IPS DF 6.9 (cell line): Measurements from ENCODE around the gene GNG4.

Source experiments
- DNase-seq: peaks from one replicate; pipeline ENCODE4 v3.0.0-alpha.2; 2013; ENCODE audit warnings: low read depth, low spot score
- H3K27ac ChIP-seq: one replicate; pipeline ENCODE4 v1.5.1; 2013; ENCODE audit warnings: low read length, control low read depth
- H3K27me3 ChIP-seq: 2 replicates; pipeline ENCODE4 v1.6.1; 2013; ENCODE audit warnings: mild to moderate bottlenecking, low read length; ENCODE audit not compliant: control insufficient read depth, insufficient read depth
- H3K36me3 ChIP-seq: 2 replicates; pipeline ENCODE4 v1.6.1; 2013; ENCODE audit warnings: low read length; ENCODE audit not compliant: control insufficient read depth, insufficient read depth
- H3K4me1 ChIP-seq: 2 replicates; pipeline ENCODE4 v1.6.1; 2013; ENCODE audit warnings: low read length; ENCODE audit not compliant: control insufficient read depth, insufficient read depth
- H3K4me3 ChIP-seq: 2 replicates; pipeline ENCODE4 v1.5.1; 2013; ENCODE audit warnings: mild to moderate bottlenecking, low read length
- H3K9me3 ChIP-seq: 2 replicates; pipeline ENCODE4 v1.6.1; 2013; ENCODE audit warnings: low read length, inconsistent platforms; ENCODE audit not compliant: control insufficient read depth, insufficient read depth
- WGBS: extraction: QIAGEN DNeasy Blood & Tissue Kit; methylation state at CpG from one replicate; pipeline ENCODE4 v1.1.7; 2013; ENCODE audit warnings: mixed read lengths, missing lambda C conversion rate; ENCODE audit not compliant: insufficient read length, insufficient coverage; 5-methylcytosine and 5-hydroxymethylcytosine counted together

GNG4 gene

DNA sequence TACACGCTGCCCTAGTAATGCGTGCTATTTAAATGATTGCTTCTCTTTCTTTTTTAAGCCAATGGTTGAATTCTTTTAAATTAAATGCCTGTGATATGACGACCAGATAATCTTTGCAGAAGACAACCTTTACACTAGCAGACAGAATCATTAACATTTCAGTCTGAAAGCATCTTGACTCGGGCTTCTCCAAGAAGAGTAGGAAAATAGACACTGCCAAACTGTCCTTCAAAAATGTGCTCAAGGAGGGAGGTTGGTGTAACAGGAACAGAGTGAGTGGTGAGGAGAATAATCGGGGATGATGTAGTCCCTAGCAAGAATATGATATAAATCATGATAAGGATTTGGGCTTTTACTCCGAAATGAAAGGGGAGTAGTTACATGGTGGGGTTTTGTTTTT, 138.8 kb downstream of the GNG4 start:
- WGBS = no CpG with 5 or more reads among the region's 6 CpGs
- H3K4me3 ChIP-seq = no peak overlapping the region
- no peaks in the 10 kb centered on the region; the same call in 1 of the 2 replicates for H3K9me3 ChIP-seq
- H3K36me3 ChIP-seq = no peaks in the 10 kb centered on the region
- no peak overlapping the region for H3K27ac ChIP-seq
- no peaks in the 10 kb centered on the region for H3K4me1 ChIP-seq
- no peak for DNase-seq
- H3K27me3 ChIP-seq = no peaks in the 10 kb centered on the region

DNA sequence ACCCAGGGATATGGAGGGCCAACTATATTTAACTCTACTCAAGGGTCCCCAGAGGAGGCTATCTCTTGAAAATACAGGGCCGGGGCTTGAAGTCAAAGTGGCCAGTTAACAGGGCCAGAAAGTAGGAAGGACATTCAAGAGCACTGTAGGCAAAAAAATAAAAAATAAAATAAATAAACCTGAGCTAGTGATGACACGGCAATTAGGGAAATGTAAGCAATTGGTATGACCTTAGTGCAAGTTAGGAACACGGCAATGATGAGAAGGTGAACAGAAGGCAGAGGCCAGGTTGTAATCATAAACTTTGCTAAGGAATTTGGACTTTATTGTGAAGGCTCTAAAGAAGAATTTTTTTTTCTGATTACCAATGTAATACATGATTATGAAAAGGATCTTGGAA, 142.0 kb downstream of the GNG4 start:
- no peak overlapping the region for H3K4me3 ChIP-seq
- no peaks in the 10 kb centered on the region for H3K36me3 ChIP-seq
- WGBS = no CpG with 5 or more reads among the region's 3 CpGs
- H3K9me3 ChIP-seq = no peaks in the 10 kb centered on the region
- H3K27ac ChIP-seq = no peak overlapping the region
- no peaks in the 10 kb centered on the region for H3K27me3 ChIP-seq
- H3K4me1 ChIP-seq = no peaks in the 10 kb centered on the region
- no peak for DNase-seq

GRCh38 chr1:235504494-235505222, 144.9 kb downstream of the GNG4 start:
- DNase-seq = peak; percentile 97
- Histone ChIP-seq H3K36me3 (no peaks in the 10 kb centered on the region), H3K27me3 (no peaks in the 10 kb centered on the region), H3K27ac (no peak overlapping the region), H3K9me3 (no peaks in the 10 kb centered on the region), H3K4me1 (no peaks in the 10 kb centered on the region), H3K4me3 (peak overlapping the region; percentile 65)
- no CpG with 5 or more reads among the region's 61 CpGs for WGBS

DNA sequence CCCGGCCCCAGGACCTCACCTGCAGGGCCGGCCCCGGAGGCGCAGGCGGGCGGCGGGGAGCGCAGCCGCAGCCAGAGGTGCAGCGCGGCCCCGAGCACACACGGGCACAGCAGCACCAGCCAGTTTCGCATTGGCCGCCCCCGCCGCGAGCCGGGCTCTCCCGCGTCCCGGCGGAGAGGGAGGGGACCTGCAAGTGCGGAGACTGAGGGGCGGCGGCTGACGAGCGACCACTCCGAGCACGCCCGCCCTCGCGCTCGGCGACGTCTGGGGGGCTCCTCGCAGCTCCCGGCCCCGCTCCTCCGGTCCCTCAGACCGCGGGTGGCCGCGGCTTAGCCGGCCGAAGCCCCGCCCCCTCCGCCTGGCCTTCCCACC, 145.5 kb downstream of the GNG4 start, which contains the start of gene B3GALNT2:
Gene B3GALNT2 (minus strand): TSS at position 331 of the 372 bp plus-strand sequence. CDS start 200 bp downstream, at position 131.
- Histone ChIP-seq H3K9me3 (no peaks in the 10 kb centered on the region), H3K4me3 (peak within 1 kb of the TSS; percentile 65), H3K27ac (no peak within 1 kb of the TSS), H3K27me3 (no peaks in the 10 kb centered on the region), H3K4me1 (no peaks in the 10 kb centered on the region), H3K36me3 (no peaks in the 10 kb centered on the region)
- DNase-seq = no peak
- WGBS = no CpG with 5 or more reads among the region's 48 CpGs

DNA sequence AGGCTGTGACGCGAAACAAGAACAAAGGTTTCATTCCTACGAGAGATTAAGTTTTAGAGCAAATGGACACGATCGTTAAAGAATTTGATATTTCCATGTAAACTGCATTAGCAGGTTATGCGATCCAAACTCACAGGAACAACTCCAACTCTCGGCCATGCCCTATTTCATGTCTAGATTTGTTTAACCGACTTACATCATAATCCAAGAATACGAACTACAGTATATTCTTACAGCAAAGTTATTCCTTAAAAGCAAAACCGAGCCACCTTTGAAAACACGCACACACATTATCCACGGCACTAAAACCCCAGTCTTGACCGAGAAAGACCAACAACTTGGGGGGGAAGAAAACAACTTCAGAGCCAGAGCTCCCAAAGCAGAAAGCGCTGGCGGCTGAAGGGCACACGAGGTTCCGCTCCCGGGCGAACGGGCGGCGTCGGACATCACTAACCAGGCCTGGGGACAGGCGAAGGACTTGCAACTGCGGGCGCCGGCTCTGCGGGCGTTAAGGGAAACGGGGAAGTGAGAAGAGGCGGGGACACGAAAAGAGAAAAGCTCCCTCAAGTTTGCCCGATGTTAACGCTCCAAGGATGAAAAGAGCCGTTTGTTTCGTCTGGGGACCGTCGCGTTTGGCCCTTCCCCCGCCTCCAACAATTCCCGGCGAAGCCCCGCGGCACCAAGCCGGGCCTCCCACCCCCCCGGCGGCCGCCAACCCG, 146.0 kb downstream of the GNG4 start:
- no peak for DNase-seq
- H3K27ac ChIP-seq = no peak overlapping the region
- WGBS = no CpG with 5 or more reads among the region's 49 CpGs

DNA sequence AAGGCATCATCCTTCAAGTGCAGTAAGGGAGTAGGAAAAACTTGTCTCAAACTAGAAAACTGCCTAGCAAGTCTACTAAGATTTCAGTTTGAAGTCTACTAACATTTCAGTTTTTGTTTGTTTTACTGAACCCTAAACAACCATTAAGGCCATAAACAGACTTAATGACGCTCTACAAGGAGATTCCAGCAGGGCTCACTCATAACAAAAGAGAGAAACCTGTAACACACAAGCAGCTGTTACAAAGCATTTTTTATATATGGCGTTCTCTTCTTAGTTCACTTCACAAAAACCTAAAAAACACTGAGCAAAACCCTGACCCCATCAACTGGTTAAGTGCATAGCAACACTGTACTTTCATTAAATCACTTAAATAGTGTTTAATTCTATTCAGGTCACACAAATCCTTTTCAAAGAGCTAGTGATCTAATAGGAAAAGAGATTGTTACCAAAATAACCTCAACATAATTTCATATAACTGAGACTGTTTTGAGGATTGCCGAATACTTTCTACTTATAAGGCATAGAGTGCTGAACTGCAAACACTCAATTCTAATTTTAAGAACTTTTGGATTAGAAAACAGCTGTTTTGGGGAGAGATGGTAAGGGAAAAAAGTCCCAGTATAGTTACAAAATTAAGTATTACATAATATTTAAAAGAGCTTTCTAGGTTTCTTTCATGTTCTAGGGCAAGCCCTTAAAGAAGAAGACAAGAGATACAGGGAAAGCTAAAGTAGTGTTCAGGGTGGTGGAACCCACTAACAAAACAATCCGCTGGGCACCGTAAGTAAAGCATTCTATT, 146.8 kb downstream of the GNG4 start:
- H3K27me3 ChIP-seq = no peaks in the 10 kb centered on the region
- no peaks in the 10 kb centered on the region for H3K9me3 ChIP-seq
- peak overlapping the region; percentile 65; the same call in 1 of the 2 replicates for H3K4me3 ChIP-seq
- WGBS = no CpG with 5 or more reads among the region's 5 CpGs
- no peak for DNase-seq
- H3K4me1 ChIP-seq = no peaks in the 10 kb centered on the region
- no peaks in the 10 kb centered on the region for H3K36me3 ChIP-seq
- H3K27ac ChIP-seq = no peak overlapping the region

More for the DNA sequence above, 146.0 kb downstream of the GNG4 start:
- Histone ChIP-seq H3K4me3 (peak overlapping the region; percentile 65; the same call in 1 of the 2 replicates), H3K9me3 (no peaks in the 10 kb centered on the region), H3K4me1 (no peaks in the 10 kb centered on the region), H3K36me3 (no peaks in the 10 kb centered on the region), H3K27me3 (no peaks in the 10 kb centered on the region)

GRCh38 chr1:235500971-235501540, 148.5 kb downstream of the GNG4 start:
- no peaks in the 10 kb centered on the region for H3K9me3 ChIP-seq
- H3K27me3 ChIP-seq = no peaks in the 10 kb centered on the region
- no peak overlapping the region for H3K27ac ChIP-seq
- H3K36me3 ChIP-seq = no peaks in the 10 kb centered on the region
- DNase-seq = no peak
- no peaks in the 10 kb centered on the region for H3K4me1 ChIP-seq
- WGBS = 100% methylated on average over 4 of the region's 5 CpGs
- H3K4me3 ChIP-seq = no peak overlapping the region
